ENCODE data around the gene SPACA4.

Gene SPACA4

GRCh38 chr19:48598996-48599700 is 7.4 kb upstream of the SPACA4 start:
- DNase-seq, result no peak

- DNase-seq, result no peak
These were observed 5.7 kb upstream of the SPACA4 start for GRCh38 chr19:48600679-48601417.

DNA sequence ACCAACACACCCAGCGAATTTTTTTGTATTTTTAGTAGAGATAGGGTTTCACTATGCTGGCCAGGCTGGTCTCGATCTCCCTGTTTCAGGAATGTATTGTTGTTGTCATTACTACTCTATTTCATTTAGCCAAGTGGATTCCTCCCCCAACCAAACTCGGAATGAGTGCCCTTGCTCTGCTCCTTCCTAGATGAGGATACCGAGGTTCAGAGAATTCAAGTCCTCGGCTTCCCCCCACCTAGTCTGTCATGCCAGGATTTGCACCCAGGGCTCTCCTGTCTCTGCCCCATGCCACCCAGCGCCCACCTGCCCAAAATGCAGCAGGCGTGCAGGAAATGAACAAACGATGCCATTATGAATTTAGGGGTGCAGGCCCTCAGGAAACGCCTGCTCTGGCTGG is 3.5 kb upstream of the SPACA4 start:
- DNase-seq, result no peak

GRCh38 chr19:48603449-48603848 is 3.1 kb upstream of the SPACA4 start:
- no peak for DNase-seq

DNA sequence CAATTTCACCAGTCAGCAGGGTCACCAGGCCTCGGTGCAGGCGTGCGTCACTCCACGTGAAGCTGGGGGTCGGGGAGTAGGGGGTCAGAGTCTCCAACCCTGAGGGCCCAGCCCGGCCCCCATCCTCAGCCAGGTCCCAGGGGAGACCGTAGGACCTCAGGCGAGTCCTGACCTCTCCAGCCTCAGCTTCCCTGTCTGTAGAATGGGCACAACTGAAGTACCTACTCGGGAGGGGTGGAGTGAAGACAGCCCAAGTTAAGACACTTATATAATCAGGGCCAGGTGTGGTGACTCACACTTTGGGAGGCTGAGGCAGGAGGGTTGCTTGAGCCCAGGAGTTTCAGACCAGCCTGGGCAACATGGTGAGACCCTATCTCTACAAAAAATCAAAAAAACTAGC is 2.7 kb upstream of the SPACA4 start:
- no peak for DNase-seq

DNA sequence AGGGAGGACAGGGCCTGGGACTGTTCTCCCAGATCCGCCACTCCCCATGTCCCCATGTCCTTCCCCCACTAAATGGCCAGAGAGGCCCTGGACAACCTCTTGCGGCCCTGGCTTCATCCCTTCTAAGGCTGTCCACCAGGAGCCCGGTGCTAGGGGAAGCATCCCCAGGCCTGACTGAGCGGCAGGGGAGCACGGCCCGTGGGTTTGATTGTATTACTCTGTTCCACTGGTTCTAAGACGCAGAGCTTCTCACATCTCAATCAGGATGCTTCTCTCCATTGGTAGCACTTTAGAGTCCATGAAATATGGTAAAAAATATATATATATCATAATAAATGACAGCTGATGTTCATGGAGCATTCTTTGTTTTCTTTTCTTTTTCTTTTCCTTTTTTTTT is 815 bp downstream of the SPACA4 start:
- DNase-seq, result no peak

DNA sequence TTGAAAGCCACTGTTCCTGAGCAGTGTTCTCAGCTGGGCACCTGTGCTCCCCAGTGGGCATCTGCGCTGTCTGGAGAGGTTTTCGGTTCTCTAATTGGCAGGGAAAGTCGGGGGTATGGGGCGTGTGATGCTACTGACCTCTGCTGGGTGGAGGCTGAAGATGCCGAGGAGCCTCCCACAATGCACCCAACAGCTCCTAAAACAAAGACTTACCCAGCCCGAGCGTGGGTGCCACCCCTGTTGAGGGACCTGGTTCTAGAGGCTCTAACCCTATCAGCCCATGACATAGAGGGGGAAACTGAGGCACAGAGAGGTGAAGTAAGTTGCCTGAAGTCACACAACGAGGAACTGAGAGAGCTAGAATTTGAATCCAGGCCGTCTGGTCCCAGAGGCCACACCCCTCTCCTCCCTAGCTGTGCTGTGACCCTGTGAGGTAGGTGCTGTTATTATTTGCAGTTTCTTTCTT is 2.3 kb downstream of the SPACA4 start:
- peak; percentile 58 for DNase-seq

DNA sequence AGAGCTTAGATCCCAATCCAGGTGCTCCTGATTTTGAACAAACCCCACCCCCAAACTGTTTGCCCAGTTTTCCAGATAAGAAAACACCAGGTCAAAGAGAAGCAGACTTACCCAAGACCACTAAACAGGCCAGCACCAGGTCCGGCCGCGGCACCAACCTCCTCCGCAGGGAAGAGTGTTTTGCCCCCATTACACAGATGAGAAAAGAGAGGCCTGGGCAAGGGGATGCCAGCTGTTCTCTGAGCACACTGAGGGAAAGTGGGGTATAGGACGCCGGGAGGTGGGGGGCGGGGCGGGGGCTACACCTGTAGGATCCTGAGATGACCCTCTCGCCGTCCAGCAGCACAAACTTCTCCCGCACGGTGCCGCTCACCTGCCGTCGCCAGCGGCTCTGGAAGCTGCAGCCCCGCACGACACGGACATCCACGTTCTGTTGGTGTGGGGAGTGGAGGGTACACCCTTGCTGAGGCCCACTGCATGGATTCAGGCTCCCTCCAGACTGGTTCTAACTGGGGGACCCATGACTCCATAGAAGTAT is 3.1 kb downstream of the SPACA4 start:
- no peak for DNase-seq

- DNase-seq, result no peak
These were observed 5.3 kb downstream of the SPACA4 start for GRCh38 chr19:48611872-48612271.

- no peak for DNase-seq
These were observed 6.7 kb downstream of the SPACA4 start for GRCh38 chr19:48613024-48613851.

GRCh38 chr19:48613852-48614435 is 7.4 kb downstream of the SPACA4 start:
- no peak for DNase-seq

- peak; percentile 49 for DNase-seq
These were observed 8.1 kb downstream of the SPACA4 start, which contains the start of gene FAM83E for GRCh38 chr19:48614436-48615230. FAM83E (minus strand) TSS chr19:48615076; CDS start chr19:48613372, 1,704 bp downstream.

- DNase-seq, result no peak
These were observed 8.9 kb downstream of the SPACA4 start for GRCh38 chr19:48615231-48616040.

DNA sequence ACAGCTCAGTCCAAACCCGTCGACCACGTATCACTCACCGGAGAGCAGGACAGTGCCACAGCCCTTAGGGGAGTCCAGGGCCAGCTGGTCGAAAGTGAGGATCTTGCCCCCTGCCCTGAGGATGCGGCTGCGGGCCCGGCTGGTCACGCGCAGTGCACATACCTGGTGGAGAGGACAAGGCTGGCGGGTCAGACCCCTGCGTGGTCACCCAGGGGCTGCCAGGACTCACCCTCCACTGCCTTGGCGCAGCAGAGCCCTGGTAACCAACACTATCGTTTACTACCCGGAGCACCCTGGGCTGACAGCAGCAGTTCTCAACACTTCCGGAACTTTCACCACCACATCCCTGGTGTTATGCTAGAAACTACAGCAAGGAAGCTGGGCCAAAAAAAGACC is 9.5 kb downstream of the SPACA4 start:
- no peak for DNase-seq

DNA sequence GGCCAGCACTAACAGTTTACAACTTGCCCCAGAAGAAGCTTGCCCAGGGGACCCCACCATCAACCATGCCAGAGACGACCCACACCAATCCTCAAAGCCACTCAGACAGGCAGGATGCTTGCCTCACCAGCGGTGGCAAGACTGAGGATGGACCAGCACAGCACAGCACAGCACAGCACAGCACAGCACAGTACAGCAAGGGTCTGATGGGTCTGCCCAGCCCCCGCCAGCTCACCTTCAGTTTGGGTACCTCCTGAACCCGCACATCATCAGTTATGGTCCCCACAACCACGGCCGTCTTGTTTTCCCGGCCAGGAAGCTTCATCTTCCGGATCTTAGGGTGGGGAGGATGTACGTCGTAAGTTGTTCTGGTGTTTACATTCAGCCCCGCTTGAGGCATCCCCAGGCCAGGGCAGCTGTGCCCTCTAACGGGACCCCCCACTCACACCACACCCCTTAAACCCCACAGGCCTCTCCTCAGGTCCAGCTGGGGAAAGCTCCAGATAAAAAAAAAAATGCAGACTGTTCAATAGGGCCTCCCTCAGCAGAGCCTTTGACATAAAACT is 10.0 kb downstream of the SPACA4 start:
- no peak for DNase-seq

GRCh38 chr19:48617146-48617937 is 10.8 kb downstream of the SPACA4 start:
- no peak for DNase-seq

- DNase-seq, result no peak
These were observed 11.9 kb downstream of the SPACA4 start for GRCh38 chr19:48618278-48618915.

- DNase-seq, result peak; percentile 97
These were observed 12.6 kb downstream of the SPACA4 start, which contains the start of the genes RPL18 and SPHK2 for GRCh38 chr19:48618916-48619691. RPL18 (minus strand) TSS chr19:48619178; CDS start chr19:48619143, 35 bp downstream. SPHK2 (plus strand) TSS chr19:48619506; CDS start chr19:48620515, 1,009 bp downstream.

All from activated CD4-positive, alpha-beta T cell treated with anti-CD3 and anti-CD28 coated beads for 48 hours (primary cell).